GM21576 (cell line): ENCODE measurements around the gene IGFBP7.
A peak's percentile ranks its signal among the peaks of the same experiment; 100 is the strongest.

Experiments
- ATAC-seq: cut with Tn5 transposase; IDR thresholded peaks from one replicate; pipeline ENCODE4 v1.9.1; 2021; ENCODE audit warnings: mild to moderate bottlenecking, moderate library complexity; ENCODE audit not compliant: unreplicated experiment

Gene IGFBP7

DNA sequence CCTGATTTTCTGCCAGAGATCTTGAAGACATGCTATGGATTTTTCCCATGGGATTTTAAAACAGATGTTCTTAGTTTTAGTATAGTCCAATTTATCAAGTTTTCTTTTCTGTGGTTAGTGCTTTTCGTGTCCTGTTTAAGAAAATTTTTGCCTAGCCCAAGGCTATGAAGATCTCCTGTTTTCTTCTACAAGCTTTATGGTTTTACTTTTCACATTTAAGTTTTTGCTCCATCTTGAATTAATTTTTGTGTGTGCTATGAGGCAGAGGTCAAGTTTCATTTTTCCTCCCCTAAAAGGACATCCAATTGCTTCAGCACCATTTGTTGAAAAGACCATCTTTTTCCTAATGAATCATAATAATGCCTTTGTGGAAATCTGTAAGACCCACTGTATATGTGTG is 65.9 kb downstream of the IGFBP7 start:
- ATAC-seq, result no peak

DNA sequence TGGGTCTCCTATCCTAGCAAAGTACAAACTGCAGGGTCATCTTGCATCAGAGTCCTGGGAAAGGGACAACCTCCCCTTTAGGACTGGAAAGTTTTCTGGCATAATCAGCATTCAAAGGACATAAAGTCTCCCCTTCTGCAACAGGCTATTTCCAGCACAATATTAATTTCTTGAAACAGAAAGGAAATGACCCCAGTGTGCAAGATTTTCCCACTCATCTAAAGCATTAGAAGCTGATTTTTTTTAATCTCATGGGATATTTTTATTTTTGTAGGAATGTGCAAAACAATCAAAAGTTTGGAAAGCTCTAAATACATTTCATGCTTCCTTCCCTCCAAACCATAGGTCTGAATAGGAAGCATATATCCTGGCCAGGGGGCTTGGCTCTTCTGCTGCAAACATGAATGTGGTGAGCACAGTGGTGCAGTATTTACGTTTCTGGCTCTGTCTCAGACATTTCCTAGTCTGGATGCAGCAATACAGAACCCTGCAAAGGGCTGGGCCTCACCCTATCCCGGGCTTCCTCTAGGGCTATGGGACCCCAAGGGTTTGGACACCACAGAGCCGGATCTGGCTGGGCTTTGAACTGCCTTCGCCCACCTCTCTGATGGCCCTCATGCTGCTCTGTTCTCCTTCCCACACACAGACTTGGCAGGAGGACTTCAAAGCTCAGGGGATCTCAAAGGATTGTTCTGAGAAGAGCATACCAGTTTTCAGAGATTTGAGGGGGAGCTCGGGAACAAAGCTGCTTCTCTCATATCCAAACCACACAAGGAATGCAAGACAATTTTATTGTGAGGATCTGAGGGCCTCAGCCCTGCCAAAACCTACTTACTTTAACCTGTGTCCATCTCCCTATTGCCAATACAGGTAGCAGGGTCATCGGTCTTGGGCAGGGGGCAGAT is 66.6 kb downstream of the IGFBP7 start:
- no peak for ATAC-seq

DNA sequence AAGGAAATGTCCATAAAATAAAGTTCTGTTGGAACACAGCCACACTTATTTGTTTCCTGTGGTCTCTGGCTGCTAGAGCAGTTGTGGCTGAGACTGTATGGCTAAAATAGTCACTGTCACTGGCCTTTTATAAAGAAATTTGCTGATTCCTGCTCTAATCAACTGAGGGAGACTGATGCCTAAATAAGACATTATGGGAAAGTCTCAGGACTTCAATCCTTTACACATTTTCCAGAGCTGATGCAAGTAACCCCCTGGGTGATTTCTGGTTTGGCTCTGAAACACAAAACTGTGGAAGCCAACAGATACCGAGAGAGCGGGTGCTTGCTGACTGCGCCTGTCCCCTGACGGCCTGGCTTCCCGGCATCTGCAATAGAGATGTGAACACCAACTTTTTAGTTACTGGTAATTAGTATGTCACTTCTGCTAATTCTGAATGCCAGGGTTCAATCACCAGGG is 67.4 kb downstream of the IGFBP7 start:
- ATAC-seq, result no peak

DNA sequence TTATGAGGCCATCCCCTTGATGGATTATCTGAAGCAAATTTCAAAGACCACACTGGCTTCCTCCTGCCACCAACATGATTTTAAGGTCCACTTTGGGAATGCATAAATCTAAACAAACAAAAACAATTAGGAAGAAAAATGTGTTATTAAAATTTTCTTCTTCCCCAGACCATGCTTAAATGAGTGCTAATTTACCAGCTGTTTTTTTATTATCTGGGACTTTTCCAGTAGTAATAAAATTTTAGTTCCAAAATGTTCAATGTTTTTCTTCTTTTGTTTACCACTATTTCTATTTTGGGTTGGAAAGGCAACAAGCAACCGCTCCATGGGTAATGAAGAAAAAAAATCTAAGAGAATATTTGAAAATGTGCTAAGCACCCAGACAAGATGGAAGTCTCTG is 69.2 kb downstream of the IGFBP7 start:
- no peak for ATAC-seq

DNA sequence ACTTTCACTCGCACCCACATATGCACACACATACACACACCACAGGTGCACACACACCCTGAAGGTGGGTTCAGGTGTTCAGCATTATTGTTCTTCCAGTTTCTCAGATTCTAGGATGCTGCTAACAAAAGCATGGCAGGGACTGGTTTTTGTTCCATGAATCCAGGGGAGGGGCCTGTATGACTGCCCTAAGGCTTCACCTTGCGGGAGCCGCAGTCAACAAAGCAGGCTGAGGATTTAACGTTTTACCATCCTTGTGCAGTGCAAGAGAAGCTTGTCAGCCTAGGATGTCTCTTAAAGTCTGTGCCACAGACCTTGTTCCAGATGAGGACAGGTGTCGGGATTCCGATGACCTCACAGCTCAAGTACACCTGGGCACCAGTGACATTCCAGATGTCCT is 69.7 kb downstream of the IGFBP7 start:
- no peak for ATAC-seq

DNA sequence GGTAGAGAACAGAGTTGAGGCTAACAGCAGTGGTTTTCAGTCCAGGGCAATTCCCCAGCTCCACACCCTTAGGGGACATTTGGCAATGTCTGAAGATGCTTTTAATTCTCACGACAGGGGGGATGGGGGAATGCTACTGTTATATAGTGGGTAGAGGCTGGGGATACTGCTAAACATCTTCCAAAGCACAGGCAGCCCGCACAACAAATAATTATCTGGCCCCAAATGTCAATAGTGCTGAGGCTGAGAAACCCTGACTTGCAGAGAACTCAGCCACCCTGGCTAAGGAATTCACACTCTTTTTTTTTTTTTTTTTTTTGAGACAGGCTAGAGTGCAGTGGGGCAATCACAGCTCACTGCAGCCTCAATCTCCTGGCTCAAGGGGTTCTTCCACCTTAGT is 70.8 kb downstream of the IGFBP7 start:
- no peak for ATAC-seq

DNA sequence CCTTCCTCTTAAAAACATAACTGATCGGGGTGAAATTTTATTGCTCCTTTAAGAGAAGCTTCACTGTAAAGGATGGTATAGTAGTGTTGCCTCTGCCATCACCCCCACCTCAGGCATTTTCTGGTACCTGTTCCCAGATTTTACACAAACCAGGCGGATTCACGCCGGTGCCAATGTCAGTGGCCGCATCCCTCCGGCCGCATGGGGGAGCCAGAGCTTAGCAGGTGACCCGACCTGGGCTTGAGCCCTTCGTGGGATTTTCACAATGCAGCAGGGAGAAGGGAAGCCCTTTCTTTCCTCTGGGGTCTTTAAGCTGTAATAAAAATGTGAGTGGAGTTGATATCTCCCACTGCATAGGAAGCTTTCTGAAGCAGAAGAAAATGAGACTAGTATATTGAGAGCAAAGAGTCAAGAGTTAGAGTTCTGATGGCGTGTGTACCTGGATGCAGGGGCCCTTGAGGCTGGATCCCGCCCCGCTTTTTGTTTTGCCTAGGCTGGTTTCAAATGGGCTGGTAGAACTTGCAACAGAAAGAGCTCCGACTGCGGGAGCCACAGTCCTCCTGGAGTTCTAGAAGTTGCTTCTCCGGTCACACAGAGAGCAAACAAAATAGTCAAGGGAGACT is 72.1 kb downstream of the IGFBP7 start:
- ATAC-seq, result peak; percentile 70

DNA sequence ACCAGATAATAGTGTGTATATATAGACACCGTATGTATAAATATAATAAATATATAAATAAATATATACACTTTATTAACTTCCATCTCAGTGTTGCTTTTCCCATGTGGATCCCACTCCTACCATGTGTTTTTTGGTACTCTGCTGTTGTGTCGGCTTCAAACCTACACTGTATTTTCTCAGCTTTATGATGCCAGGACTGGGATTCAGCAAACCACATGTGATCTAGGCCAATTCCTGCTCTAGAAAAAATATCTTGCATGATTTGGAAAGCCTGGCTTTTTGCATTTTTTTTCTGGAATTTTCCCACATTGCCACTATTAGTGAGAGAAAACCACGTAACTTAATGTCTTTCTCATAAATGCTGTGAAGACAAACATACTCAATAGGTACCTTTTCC is 75.7 kb downstream of the IGFBP7 start:
- no peak for ATAC-seq

DNA sequence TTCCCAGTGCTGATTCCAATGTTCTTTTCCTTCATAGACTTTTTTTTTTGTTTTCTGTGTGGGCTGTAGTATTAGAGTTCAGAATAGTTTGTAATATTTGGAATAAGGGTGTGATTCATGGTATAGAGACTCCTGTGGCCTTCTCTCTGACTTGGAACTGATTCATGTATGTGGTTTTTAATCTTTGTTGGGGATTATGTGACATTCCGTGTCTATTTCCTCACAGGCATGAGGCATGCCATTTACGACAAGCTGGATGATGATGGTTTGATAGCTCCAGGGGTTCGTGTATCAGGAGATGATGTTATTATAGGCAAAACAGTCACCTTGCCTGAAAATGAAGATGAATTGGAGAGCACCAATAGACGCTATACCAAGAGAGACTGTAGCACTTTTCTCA is 87.1 kb downstream of the IGFBP7 start:
- no peak for ATAC-seq

DNA sequence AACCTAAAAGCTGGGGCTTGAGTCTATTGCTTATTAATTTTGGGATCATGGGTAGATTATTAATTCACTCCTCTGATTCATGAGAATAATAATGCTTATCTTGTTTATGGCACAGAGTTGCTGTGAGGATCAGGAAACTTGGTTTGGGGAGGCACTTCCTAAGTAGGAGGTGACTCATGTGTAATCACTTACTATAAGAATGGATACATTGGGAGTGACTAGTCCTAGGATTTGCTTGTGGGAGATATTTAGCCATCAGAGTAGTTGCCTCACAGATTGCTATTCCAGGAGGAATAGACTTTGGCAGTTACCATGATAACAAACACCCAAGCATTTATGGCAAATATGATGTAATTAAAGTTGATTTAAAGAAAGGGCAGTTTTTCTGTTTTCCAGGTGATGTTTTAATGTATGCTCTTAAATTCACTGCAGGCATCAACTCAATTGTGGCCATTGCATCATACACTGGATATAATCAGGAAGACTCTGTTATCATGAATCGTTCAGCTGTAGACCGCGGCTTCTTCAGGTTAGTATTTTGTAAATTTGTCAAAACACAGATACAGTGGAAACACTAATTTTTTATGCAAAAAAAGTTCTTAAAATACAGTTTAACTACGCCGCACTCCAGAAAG is 89.6 kb downstream of the IGFBP7 start:
- no peak for ATAC-seq

DNA sequence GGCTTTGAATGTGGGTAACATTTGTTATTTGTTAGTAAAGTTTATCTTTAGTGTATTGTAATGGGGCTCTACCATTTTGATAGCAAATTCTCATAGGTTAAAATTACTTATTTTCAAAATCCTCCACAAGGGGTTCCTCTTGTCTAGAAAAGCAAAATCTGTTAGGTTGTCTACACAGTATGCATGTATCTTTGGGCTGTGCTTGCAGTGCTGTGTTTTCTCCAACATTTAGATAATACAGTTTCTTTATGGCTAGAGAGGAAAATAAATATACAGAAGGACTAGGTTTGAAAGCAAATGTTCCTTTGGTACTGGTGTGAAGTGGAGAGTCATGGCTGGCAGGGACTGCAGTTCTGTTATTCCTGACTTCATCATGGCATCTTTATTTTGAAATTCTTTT is 91.2 kb downstream of the IGFBP7 start:
- no peak for ATAC-seq

DNA sequence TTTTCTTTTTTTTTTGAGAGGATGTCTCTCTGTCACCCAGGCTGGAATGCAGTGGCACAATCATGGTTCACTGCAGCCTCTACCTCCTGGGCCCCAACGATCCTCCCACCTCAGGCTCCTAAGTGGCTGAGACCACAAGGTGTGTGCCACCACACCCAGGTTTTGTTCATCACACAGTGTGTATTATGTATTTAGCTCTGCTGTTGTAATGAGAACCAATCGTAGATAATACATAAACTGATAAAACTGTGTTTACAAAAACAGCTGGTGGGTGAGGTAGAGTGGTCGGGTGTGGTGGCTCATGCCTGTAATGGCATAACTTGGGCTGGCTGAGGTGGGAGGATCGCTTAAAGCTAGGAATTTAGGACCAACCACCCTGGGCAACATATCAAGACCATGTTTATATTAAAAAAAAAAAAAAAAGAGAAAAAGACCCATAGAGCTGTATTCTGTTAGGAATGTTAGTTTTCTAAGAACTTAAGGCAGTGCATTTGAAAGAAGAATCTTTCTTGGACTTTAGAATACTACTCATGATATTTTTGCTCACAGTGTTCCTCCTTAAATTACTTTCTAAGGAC is 96.6 kb downstream of the IGFBP7 start:
- no peak for ATAC-seq

DNA sequence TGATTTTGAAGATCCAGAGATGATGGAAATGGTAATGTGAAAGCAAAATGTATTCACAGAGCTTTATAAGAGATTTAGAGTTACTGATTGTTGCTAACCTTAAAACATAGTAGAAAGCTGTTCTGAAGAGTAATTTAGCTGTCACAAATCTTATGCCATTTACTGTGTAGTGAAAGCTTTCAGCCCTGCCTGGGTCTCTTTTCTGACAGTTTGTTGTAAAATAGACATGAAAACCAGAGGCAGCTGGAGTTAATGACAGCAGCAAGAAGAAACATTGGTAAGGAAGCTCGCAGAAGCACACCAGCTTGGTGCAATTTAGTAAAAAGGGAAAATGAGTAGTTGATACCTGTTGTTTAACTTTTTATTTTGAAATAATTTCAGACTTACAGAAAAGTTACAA is 110.4 kb downstream of the IGFBP7 start:
- no peak for ATAC-seq

DNA sequence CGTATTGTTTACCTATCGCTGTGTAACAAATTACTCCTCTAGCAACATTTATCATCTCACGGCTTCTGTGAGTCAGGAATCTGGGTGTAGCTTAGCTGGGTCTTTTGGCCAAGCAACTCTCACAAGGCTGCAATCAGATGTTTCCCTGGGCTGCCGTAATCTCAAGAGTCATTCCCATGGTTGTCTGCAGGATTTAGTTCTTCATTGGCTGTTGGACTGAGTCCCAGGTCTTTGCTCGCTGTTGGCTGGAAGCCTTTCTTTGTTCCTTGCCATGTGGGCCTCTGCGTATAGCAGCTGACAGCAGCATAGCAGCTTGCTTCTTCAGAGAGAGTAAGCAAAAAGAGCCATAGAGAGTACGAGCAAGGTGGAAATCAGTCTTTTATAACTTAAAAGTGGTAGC is 114.7 kb downstream of the IGFBP7 start:
- ATAC-seq, result no peak

DNA sequence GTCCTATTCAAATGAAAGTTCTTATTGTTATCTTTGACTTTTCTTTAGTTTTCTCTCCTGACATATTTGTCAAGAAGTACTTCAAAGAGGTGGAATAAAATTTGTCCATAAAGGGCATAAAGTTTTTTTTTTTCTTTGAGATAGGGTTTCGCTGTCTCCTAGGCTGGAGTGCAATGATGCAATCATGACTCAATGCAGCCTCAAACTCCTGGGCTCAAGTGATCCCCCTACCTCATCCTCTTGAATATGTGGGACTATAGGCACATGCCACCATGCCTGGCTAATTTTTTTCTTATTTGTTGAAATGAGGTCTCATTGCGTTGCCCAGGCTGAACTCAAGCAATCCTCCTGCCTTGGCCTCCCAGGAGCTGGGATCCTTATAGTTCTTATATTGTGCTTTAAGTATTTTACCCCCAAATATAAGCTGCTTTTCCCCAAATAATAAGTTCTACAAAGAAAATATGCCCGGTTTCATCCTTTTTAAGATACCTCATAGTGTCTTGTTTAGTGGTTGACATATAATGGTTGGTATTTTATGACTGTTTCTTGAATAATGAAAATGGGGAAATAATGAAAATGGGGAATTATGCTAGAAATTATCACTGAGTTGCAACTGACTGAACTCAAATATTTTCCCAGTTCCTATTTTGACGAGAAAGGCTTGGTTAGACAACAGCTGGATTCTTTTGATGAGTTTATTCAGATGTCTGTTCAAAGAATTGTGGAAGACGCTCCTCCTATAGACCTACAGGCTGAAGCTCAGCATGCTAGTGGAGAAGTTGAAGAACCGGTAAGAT is 119.9 kb downstream of the IGFBP7 start:
- no peak for ATAC-seq

DNA sequence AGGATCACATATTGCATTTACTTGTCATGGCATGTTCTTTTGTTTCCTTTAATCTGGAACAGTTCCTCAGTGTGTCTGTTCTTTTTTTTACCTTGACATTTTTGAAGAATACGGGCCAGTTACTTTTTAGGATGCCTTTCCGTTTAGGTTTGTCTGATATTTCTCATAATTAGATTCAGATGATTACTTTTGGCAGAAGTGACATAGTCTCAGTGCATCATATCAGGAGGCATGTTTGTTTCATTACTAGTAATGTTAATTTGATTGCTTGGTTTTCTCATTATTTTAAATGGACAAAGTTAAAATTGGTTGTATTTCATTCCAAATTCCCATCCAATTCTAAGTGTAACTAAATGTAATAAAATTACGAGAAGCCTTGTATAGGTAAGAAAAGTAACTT is 123.2 kb downstream of the IGFBP7 start:
- ATAC-seq, result no peak

DNA sequence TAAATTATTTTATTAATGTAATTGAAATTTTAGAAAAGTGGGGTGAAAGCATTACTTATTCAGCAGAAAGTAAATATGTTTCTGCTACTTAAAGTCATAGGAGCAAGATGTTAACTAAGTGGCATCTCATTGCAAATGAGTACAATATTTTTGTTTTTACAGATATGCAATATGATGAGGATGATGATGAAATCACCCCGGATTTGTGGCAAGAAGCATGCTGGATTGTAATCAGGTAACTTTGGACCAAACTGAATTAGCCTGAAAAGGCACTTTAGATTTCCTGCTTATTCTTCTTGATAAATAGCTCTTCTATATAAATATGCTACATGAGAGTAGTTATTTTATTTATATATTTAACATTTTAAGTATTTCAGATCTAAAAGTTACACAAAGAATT is 124.0 kb downstream of the IGFBP7 start:
- no peak for ATAC-seq

DNA sequence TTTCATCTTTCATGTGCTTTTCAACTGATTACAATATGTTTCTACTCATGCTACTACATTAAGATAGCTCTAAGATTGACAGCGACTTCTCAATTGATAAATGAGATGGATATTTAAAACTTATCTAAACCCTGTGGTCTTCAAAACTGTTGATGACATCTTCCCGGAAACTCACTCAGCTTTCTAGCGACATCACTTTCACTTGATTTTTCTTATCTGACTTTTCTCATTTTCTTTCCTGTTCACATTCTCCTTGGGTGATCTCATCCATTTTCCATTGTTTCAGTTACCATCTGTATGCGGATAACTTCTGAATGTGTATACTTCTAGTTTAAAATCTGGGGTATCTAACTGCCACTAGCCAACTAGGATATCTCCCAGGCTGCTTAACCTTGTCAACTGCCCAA is 128.4 kb downstream of the IGFBP7 start:
- no peak for ATAC-seq
